Left ventricle myocardium inferior (tissue), 1 donor: Measurements from ENCODE around the gene GRIK1. TPM values are rescaled to one million over a fixed set of nuclear protein-coding genes. Genes with fewer than 3 reads are reported as not detected.

Experiments
- DNase-seq: peaks from one replicate; pipeline ENCODE4 v3.0.0-alpha.2; 2020
- H3K27ac ChIP-seq: fragments of 200-600 bp; replicated peaks from 2 replicates; pipeline ENCODE4 v1.8.0; 2021
- H3K27me3 ChIP-seq: fragments of 200-600 bp; 2 replicates; pipeline ENCODE4 v1.8.0; 2021; ENCODE audit warnings: low read depth
- H3K36me3 ChIP-seq: fragments of 200-600 bp; 2 replicates; pipeline ENCODE4 v1.8.0; 2021
- H3K4me1 ChIP-seq: fragments of 200-600 bp; 2 replicates; pipeline ENCODE4 v1.8.0; 2021
- H3K4me3 ChIP-seq: fragments of 200-600 bp; 2 replicates; pipeline ENCODE4 v1.8.0; 2021; ENCODE audit warnings: mild to moderate bottlenecking, moderate library complexity
- H3K9me3 ChIP-seq: fragments of 200-600 bp; replicated peaks from 2 replicates; pipeline ENCODE4 v1.8.0; 2021
- intact Hi-C: fragments of 100-400 bp; cut with micrococcal nuclease; formaldehyde crosslinking; loops from one replicate; pipeline ENCODE4 v1.11.0; 2022
- total RNA-seq: library from RNA; stranded (reverse); fragmentation: NEBNext Ultra II Directional; extraction: Animal tissue kit (Norgen Biotek cat#: 25700); gene quantifications from one replicate; pipeline ENCODE4 v1.2.1, GENCODE V29; 2021
- TF ChIP-seq, protein P1 (sequence below): fragments of 200-600 bp; IDR thresholded peaks from 2 replicates; pipeline ENCODE4 v1.8.0; 2021; ENCODE audit warnings: antibody characterized with exemption, mild to moderate bottlenecking, borderline replicate concordance
- donor health status: DM: no; HTN: yes; CAD: no; lungs with severe emphysema.

Gene GRIK1
- total RNA-seq, 1 donor from 2014 or later: not detected

DNA sequence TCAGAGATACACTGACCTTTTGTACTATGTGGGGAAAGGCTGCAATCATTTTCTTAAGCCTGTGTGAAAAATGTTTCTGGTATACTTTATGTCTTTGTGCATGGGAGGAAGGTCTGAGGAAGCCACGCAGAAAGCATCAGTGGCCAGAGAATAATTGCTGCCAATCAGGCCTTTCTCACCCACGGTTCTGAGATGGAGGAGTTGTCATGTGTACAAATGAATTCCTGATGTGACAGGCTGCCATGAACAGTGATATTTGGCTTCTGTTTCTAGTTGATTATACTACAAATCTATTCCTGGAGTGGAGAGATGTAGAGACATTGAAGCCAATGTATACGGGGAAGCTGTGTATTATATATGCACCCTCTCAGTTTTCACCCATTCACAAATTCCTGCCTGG lies 142.6 kb downstream of the GRIK1 start:
- no peak for DNase-seq
- intact Hi-C loops: no loop called here
- Histone ChIP-seq H3K4me3 (no peak overlapping the region), H3K27me3 (no peaks in the 10 kb centered on the region), H3K27ac (no peak overlapping the region), H3K36me3 (no peaks in the 10 kb centered on the region), H3K9me3 (no peaks in the 10 kb centered on the region), H3K4me1 (no peaks in the 10 kb centered on the region)
- TF ChIP-seq, protein P1, sequence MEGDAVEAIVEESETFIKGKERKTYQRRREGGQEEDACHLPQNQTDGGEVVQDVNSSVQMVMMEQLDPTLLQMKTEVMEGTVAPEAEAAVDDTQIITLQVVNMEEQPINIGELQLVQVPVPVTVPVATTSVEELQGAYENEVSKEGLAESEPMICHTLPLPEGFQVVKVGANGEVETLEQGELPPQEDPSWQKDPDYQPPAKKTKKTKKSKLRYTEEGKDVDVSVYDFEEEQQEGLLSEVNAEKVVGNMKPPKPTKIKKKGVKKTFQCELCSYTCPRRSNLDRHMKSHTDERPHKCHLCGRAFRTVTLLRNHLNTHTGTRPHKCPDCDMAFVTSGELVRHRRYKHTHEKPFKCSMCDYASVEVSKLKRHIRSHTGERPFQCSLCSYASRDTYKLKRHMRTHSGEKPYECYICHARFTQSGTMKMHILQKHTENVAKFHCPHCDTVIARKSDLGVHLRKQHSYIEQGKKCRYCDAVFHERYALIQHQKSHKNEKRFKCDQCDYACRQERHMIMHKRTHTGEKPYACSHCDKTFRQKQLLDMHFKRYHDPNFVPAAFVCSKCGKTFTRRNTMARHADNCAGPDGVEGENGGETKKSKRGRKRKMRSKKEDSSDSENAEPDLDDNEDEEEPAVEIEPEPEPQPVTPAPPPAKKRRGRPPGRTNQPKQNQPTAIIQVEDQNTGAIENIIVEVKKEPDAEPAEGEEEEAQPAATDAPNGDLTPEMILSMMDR: no peak

DNA sequence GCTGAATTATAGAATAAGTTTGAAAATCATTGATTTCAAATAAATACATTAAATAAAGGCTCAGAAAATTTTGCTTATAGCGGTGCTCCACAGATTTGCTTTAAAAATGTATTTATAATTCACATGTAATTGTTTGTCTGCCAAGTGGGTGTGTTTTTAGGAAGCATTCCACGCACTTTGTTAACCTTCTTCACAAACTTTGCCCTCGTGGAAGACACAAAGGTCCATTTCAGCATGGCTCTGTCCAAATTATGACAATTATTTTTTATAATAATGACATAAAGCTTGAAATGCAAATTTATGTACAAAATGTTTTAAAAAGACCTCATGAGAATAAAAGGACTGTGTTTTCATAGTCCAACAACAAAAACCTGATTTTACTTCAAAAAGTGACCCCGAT lies 146.1 kb downstream of the GRIK1 start:
- Histone ChIP-seq H3K4me3 (no peak overlapping the region), H3K4me1 (no peaks in the 10 kb centered on the region), H3K36me3 (no peaks in the 10 kb centered on the region), H3K9me3 (no peaks in the 10 kb centered on the region), H3K27ac (no peak overlapping the region), H3K27me3 (no peaks in the 10 kb centered on the region)
- TF ChIP-seq, protein P1: no peak
- intact Hi-C loops: no loop called here
- no peak for DNase-seq

DNA sequence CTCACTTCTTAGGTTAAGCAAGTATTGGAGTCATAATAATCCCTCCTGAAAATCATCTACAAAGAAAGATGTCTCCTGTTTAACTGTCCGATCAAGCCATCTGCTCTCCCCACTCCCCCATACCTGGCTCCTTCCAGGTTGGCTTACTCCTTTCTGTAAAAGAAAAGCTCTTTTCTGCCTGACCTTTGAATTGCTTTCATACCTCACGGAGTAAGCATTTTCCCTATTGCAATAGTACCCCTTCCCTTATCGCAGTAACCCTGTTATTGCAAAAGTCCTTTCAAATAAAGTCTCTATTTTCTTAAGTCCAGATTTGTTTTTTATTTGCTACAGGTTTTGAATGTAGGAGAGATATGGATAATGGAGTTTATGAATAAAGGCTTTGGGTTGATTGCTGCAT lies 150.4 kb downstream of the GRIK1 start:
- TF ChIP-seq, protein P1: no peak
- Histone ChIP-seq H3K36me3 (no peaks in the 10 kb centered on the region), H3K9me3 (no peaks in the 10 kb centered on the region), H3K4me1 (no peaks in the 10 kb centered on the region), H3K27me3 (no peaks in the 10 kb centered on the region), H3K4me3 (no peak overlapping the region), H3K27ac (no peak overlapping the region)
- no peak for DNase-seq
- intact Hi-C loops: no loop called here

- H3K36me3 ChIP-seq: no peaks in the 10 kb centered on the region
- intact Hi-C loops: no loop called here
- no peak overlapping the region for H3K4me3 ChIP-seq
- H3K9me3 ChIP-seq: no peaks in the 10 kb centered on the region
- no peak overlapping the region for H3K27ac ChIP-seq
- TF ChIP-seq, protein P1: no peak
- H3K27me3 ChIP-seq: no peaks in the 10 kb centered on the region
- H3K4me1 ChIP-seq: no peaks in the 10 kb centered on the region
- no peak for DNase-seq
These were observed 151.0 kb downstream of the GRIK1 start for GRCh38 chr21:29788752-29789151.

- no peaks in the 10 kb centered on the region for H3K36me3 ChIP-seq
- TF ChIP-seq, protein P1: no peak
- no peaks in the 10 kb centered on the region for H3K27me3 ChIP-seq
- H3K9me3 ChIP-seq: no peaks in the 10 kb centered on the region
- intact Hi-C loops: no loop called here
- no peak overlapping the region for H3K4me3 ChIP-seq
- H3K4me1 ChIP-seq: no peaks in the 10 kb centered on the region
- H3K27ac ChIP-seq: no peak overlapping the region
- no peak for DNase-seq
These were observed 152.4 kb downstream of the GRIK1 start for GRCh38 chr21:29787361-29787909.
